ENCODE data around the gene STYK1.

DNA sequence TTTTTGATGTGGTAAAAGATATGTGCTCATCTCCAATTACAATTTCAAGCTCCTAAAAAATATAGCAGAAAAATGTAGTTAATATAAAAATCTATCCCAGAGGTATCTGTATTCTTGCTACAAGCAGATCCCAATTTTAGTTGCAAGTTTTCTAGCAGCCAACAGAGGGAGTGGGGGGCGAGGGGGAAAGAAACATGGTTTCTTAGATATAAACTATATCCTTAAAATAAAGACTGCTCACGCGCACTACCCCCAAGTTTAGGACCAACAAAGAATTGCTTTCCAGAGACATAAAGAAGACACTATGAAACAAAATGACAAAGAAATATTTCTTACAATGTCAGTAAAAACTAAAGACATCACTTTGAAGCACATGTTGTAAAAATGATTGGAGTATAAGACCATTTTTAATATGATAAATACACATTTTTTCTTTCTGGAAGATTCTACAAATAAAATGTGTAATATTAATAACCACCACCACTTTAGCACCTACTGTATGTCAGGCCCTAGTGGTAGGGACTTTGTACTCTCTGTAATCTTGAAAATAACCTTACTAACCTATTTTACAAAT is 65.9 kb downstream of the STYK1 start:
- TF ChIP-seq POLR2AphosphoS5 (IDR thresholded peaks at IDR 0.05) (no peak), POLR2A (IDR thresholded peaks at IDR 0.05) (no peak)

Measured in stomach (tissue), 4 donors.